ENCODE results near the gene ALKBH2.

ALKBH2 gene

GRCh38 chr12:109114644-109115043, 21.4 kb upstream of the ALKBH2 start:
- FAIRE-seq (no peak), DNase-seq (ENCODE audit: insufficient read length, low spot score) (no peak)

GRCh38 chr12:109113661-109114321, 20.5 kb upstream of the ALKBH2 start:
- DNase-seq (ENCODE audit: insufficient read length, low spot score) (no peak), FAIRE-seq (no peak)

GRCh38 chr12:109112720-109113465, 19.6 kb upstream of the ALKBH2 start:
- FAIRE-seq, result no peak
- no peak for DNase-seq (ENCODE audit: insufficient read length, low spot score)

- DNase-seq (ENCODE audit: insufficient read length, low spot score), result no peak
- FAIRE-seq, result no peak
These were observed 17.8 kb upstream of the ALKBH2 start for GRCh38 chr12:109110988-109111495.

- DNase-seq (ENCODE audit: insufficient read length, low spot score) (no peak), FAIRE-seq (no peak)
These were observed 16.6 kb upstream of the ALKBH2 start for GRCh38 chr12:109109746-109110350.

GRCh38 chr12:109105176-109105575, 11.9 kb upstream of the ALKBH2 start:
- DNase-seq (ENCODE audit: insufficient read length, low spot score), result no peak
- FAIRE-seq, result no peak

GRCh38 chr12:109102491-109102890, 9.2 kb upstream of the ALKBH2 start:
- DNase-seq (ENCODE audit: insufficient read length, low spot score) (no peak), FAIRE-seq (no peak)

- FAIRE-seq (no peak), DNase-seq (ENCODE audit: insufficient read length, low spot score) (no peak)
These were observed 7.5 kb upstream of the ALKBH2 start for GRCh38 chr12:109100741-109101140.

GRCh38 chr12:109099431-109100020, 6.3 kb upstream of the ALKBH2 start:
- no peak for FAIRE-seq
- no peak for DNase-seq (ENCODE audit: insufficient read length, low spot score)

- FAIRE-seq (peak; percentile 31), DNase-seq (ENCODE audit: insufficient read length, low spot score) (no peak)
These were observed 5.4 kb upstream of the ALKBH2 start for GRCh38 chr12:109098651-109099050.

- FAIRE-seq (peak; percentile 11), DNase-seq (ENCODE audit: insufficient read length, low spot score) (no peak)
These were observed 4.9 kb upstream of the ALKBH2 start for GRCh38 chr12:109098183-109098604.

- DNase-seq (ENCODE audit: insufficient read length, low spot score) (peak; percentile 94), FAIRE-seq (peak; percentile 88)
These were observed 4.3 kb upstream of the ALKBH2 start, which contains the start of gene UNG for GRCh38 chr12:109097435-109098182. TSS of gene UNG (plus strand) at chr12:109097597. CDS start at chr12:109097680, 83 bp downstream.

- no peak for DNase-seq (ENCODE audit: insufficient read length, low spot score)
- FAIRE-seq, result no peak
These were observed 3.8 kb upstream of the ALKBH2 start for GRCh38 chr12:109097140-109097434.

- DNase-seq (ENCODE audit: insufficient read length, low spot score) (no peak), FAIRE-seq (peak; percentile 73)
These were observed 713 bp downstream of the ALKBH2 start for GRCh38 chr12:109092497-109093021.

- FAIRE-seq (no peak), DNase-seq (ENCODE audit: insufficient read length, low spot score) (no peak)
These were observed 3.6 kb downstream of the ALKBH2 start for GRCh38 chr12:109089683-109090082.

- DNase-seq (ENCODE audit: insufficient read length, low spot score), result no peak
- FAIRE-seq, result no peak
These were observed 4.5 kb downstream of the ALKBH2 start for GRCh38 chr12:109088818-109089217.

- DNase-seq (ENCODE audit: insufficient read length, low spot score) (no peak), FAIRE-seq (no peak)
These were observed 6.0 kb downstream of the ALKBH2 start for GRCh38 chr12:109087250-109087649.

- no peak for FAIRE-seq
- no peak for DNase-seq (ENCODE audit: insufficient read length, low spot score)
These were observed 7.7 kb downstream of the ALKBH2 start for GRCh38 chr12:109085590-109085989.

GRCh38 chr12:109084425-109084824, 8.8 kb downstream of the ALKBH2 start:
- DNase-seq (ENCODE audit: insufficient read length, low spot score) (no peak), FAIRE-seq (no peak)

- DNase-seq (ENCODE audit: insufficient read length, low spot score) (no peak), FAIRE-seq (no peak)
These were observed 10.5 kb downstream of the ALKBH2 start for GRCh38 chr12:109082751-109083150.

All from GM19239 (cell line).